K562 (cell line): ENCODE data around the gene LCA5. TPM values are rescaled to one million over a fixed set of nuclear protein-coding genes. Genes with fewer than 3 reads are reported as not detected.

Experiments
- ATAC-seq: fragments of 200-7000 bp; cut with Tn5 transposase; 3 replicates; pipeline ENCODE4 v1.9.1; 2020; ENCODE audit warnings: moderate library complexity
- BruUV-seq: library from RNA; stranded (reverse); fragments of 400-500 nt; replicated peaks from 2 replicates; lab custom pipeline; 2021; lab: Mats Ljungman, UMichigan
- CTCF ChIA-PET: fragments of 300-600 bp; formaldehyde crosslinking; extraction: SDS; loops from one replicate; lab custom pipeline; 2021; ENCODE audit warnings: low intra/inter-chr PET ratio; lab: Yijun Ruan, JAX
- POLR2A ChIA-PET: fragments of 300-600, 350-650 bp; sonication (Branson Sonifier 250); formaldehyde crosslinking; extraction: SDS; loops from one replicate; lab custom pipeline; 2021; ENCODE audit warnings: antibody characterized with exemption, inconsistent platforms; lab: Yijun Ruan, JAX
- DNase-seq, 4 experiments: peaks; one replicate each; pipeline versions ENCODE4 v3.0.0 to v3.0.0-alpha.2; 2011 to 2018; ENCODE audit warnings: low spot score in 3 of 4, mixed read lengths in 3 of 4; ENCODE audit errors: extremely low read depth in 1 of 4
- FAIRE-seq: peaks from 2 replicates; lab custom pipeline; 2011; peaks lifted over from hg19 to GRCh38; lab: Jason Lieb, UNC
- H2AFZ ChIP-seq: 2 replicates; pipeline ENCODE4 v1.6.0; 2011; ENCODE audit warnings: low read depth, low read length, control low read depth, inconsistent platforms
- H3K27ac ChIP-seq: fragments of 200-600 bp; 3 replicates; pipeline ENCODE4 v1.8.0; 2011; ENCODE audit warnings: low read depth, mild to moderate bottlenecking, control low read depth, inconsistent platforms, low read length, moderate library complexity, mixed read lengths; ENCODE audit errors: extremely low read depth
- H3K27me3 ChIP-seq, 2 experiments: fragments of 300-600 bp in 1 of 2; 2 replicates in 1 of 2; 3 replicates in 1 of 2; pipeline versions ENCODE4 v1.6.0 to v1.8.0; 2011; ENCODE audit warnings: inconsistent platforms in 2 of 2, low read length in 2 of 2, mild to moderate bottlenecking in 1 of 2, mixed read lengths in 1 of 2, moderate library complexity in 1 of 2; ENCODE audit not compliant: control insufficient read depth in 2 of 2, insufficient read depth in 2 of 2
- H3K36me3 ChIP-seq: fragments of 300-600 bp; 3 replicates; pipeline ENCODE4 v1.8.0; 2011; ENCODE audit warnings: mild to moderate bottlenecking, low read length, inconsistent platforms; ENCODE audit not compliant: control insufficient read depth, insufficient read depth
- H3K4me1 ChIP-seq, 2 experiments: fragments of 200-600 bp in 1 of 2; replicated peaks in 1 of 2; 2 replicates in 1 of 2; 3 replicates in 1 of 2; pipeline versions ENCODE4 v1.5.1 to v1.8.0; 2011; ENCODE audit warnings: inconsistent platforms in 2 of 2, low read length in 2 of 2, mild to moderate bottlenecking in 1 of 2, mixed read lengths in 1 of 2, moderate library complexity in 1 of 2; ENCODE audit not compliant: control insufficient read depth in 2 of 2, insufficient read depth in 2 of 2
- H3K4me2 ChIP-seq: 2 replicates; pipeline ENCODE4 v1.6.1; 2011; ENCODE audit warnings: low read length, control low read depth, inconsistent platforms, mixed read lengths; ENCODE audit not compliant: insufficient read depth
- H3K4me3 ChIP-seq: fragments of 200-600 bp; sonication (generic), shearing (Covaris generic); 2 replicates; pipeline ENCODE4 v1.5.1; 2016; ENCODE audit warnings: control low read depth, inconsistent platforms
- H3K79me2 ChIP-seq: fragments of 200-600 bp; 3 replicates; pipeline ENCODE4 v1.8.0; 2011; ENCODE audit warnings: low read length, inconsistent platforms; ENCODE audit not compliant: control insufficient read depth, insufficient read depth
- H3K9ac ChIP-seq, 2 experiments: 2 replicates each; pipeline versions ENCODE4 v1.6.0 to v1.6.1; 2011; ENCODE audit warnings: low read depth in 2 of 2, low read length in 2 of 2, control low read depth in 1 of 2, inconsistent platforms in 1 of 2, mild to moderate bottlenecking in 1 of 2, mixed read lengths in 1 of 2; ENCODE audit not compliant: insufficient read depth in 1 of 2
- H3K9me1 ChIP-seq: one replicate; pipeline ENCODE4 v1.6.0; 2011; ENCODE audit warnings: inconsistent platforms, mild to moderate bottlenecking, low read length, moderate library complexity; ENCODE audit not compliant: control insufficient read depth, insufficient read depth
- H3K9me3 ChIP-seq: replicated peaks from 2 replicates; pipeline ENCODE4 v1.5.1; 2011; ENCODE audit warnings: low read depth, low read length, inconsistent platforms; ENCODE audit not compliant: control insufficient read depth, insufficient read depth
- H4K20me1 ChIP-seq: replicated peaks from 2 replicates; pipeline ENCODE4 v1.6.1; 2011; ENCODE audit warnings: low read length, inconsistent platforms, mixed read lengths; ENCODE audit not compliant: control insufficient read depth, insufficient read depth
- EWSR1 ChIP-seq: fragments of 450-650 bp; IDR thresholded peaks from 2 replicates; pipeline ENCODE4 v1.6.1; 2018; ENCODE audit warnings: borderline replicate concordance, mild to moderate bottlenecking, low read depth, moderate library complexity; ENCODE audit not compliant: partially characterized antibody
- HMG20A ChIP-seq: fragments of 450-650 bp; formaldehyde crosslinking; conservative IDR thresholded peaks from 2 replicates; pipeline ENCODE4 v1.4.0; 2020; ENCODE audit warnings: mild to moderate bottlenecking, mixed read lengths
- MTA2 ChIP-seq: fragments of 450-650 bp; IDR thresholded peaks from 2 replicates; pipeline ENCODE4 v1.6.1; 2016; ENCODE audit warnings: low read depth
- POLR2A ChIP-seq: fragments of 450-650 bp; conservative IDR thresholded peaks from 2 replicates; pipeline ENCODE4 v1.6.1; 2016
- SP1 ChIP-seq: sonication (generic); formaldehyde crosslinking; IDR thresholded peaks from 2 replicates; pipeline ENCODE4 v1.8.1; 2022; ENCODE audit warnings: mild to moderate bottlenecking, missing genetic modification reagents
- ZNF224 ChIP-seq: sonication (generic); formaldehyde crosslinking; IDR thresholded peaks from 2 replicates; pipeline ENCODE4 v1.8.0; 2022; ENCODE audit warnings: mild to moderate bottlenecking, missing genetic modification reagents
- ZNF253 ChIP-seq: fragments of 250-450 bp; sonication (Bioruptor Pico); conservative IDR thresholded peaks from 2 replicates; pipeline ENCODE4 v1.6.1; 2021; ENCODE audit warnings: mild to moderate bottlenecking
- WGBS: fragments of 100-300 bp; shearing (Covaris generic); methylation state at CpG from one replicate; pipeline ENCODE4 v1.1.6; 2016; ENCODE audit warnings: low coverage, mixed read lengths; ENCODE audit not compliant: insufficient coverage; ENCODE audit errors: missing lambda C conversion rate; 5-methylcytosine and 5-hydroxymethylcytosine counted together
- in situ Hi-C: fragments of 300-500 bp; cut with MboI; formaldehyde crosslinking; loops from 4 replicates; pipeline ENCODE4 v1.15.0; 2018; ENCODE audit warnings: inconsistent platforms, mixed read lengths
- intact Hi-C: fragments of 100-400 bp; cut with micrococcal nuclease; formaldehyde crosslinking; loops from 2 replicates; pipeline ENCODE4 v1.14.2; 2022
- polyA plus RNA-seq, 8 experiments: library from polyadenylated mRNA; depleted of rRNA in 4 of 8; stranded (reverse) in 5 of 8; unstranded in 3 of 8; fragments of >200 nt; fragmentation: Nextera tagmentation in 2 of 8; fragmentation: Illumina TruSeq in 1 of 8; extraction: Ambion mirVana in 2 of 8; extraction: Trizol in 1 of 8; gene quantifications; 2 replicates each; pipeline versions ENCODE4 v1.2.1 to v1.2.3, GENCODE V29; 2011 to 2014; ENCODE audit warnings: inconsistent platforms in 1 of 8, missing spikeins in 1 of 8
- total RNA-seq, 7 experiments: library from RNA; depleted of rRNA in 6 of 7; stranded (reverse); fragments of >200 nt in 6 of 7; fragmentation: Illumina TruSeq in 2 of 7; extraction: Trizol in 2 of 7; gene quantifications; 2 replicates each; pipeline versions ENCODE4 v1.2.1 to v1.2.3, GENCODE V29; 2011 to 2021; ENCODE audit warnings: low replicate concordance in 1 of 7
- TF ChIP-seq, protein P1 (sequence below): fragments of 450-650 bp; IDR thresholded peaks from one replicate; pipeline ENCODE4 v1.6.1; 2018; ENCODE audit warnings: mild to moderate bottlenecking, moderate library complexity; ENCODE audit not compliant: partially characterized antibody
- TF ChIP-seq, protein P2 (sequence below): fragments of 450-650 bp; conservative IDR thresholded peaks from 2 replicates; pipeline ENCODE4 v1.6.1; 2016; ENCODE audit warnings: missing genetic modification characterization, low read depth, mild to moderate bottlenecking, control low read depth, missing compliant biosample characterization

Gene LCA5
- total and polyA plus RNA-seq, 9 of the 15 experiments (the other 6 are each of a cell fraction or from before 2014, with no cell fraction given) = 1.0 to 3.4 (median 1.8) TPM

DNA sequence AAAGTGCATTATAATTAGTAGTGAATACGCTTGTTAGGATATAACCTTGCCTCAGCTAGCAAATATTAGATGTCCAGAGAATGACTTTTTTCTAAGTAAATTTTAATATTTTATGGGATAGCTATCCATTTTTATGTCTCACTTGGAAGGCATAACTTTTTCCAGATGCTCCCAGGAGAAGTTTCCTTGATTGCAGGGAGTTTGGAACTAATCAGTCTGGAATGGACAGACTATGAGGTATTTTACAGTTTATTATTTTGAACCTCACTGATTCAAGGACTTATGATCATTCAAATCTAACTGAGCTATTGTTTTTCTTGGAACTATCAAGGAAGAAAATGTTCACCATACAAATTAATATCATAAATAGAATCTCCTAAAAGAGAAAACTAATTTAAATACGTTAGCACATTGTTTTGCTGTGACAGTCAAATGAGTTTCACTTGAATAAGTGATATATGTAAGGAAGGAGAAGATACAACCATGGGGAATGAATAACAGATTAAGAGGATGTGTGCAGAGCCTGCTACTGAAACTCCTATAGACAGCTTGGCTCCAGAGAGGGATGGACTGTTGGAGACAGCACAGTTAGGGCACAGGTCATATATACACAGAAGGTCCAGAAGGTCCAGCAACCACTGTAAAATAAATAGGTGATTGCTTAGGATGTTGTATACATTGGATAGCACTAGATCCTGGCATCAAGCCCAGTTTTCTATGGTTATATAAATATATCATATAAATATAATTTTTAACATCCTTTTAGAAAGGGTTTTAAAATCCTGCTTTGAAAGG, 20.6 kb upstream of the LCA5 start:
- no peak overlapping the region for H3K27ac ChIP-seq
- no peaks in the 10 kb centered on the region for H3K36me3 ChIP-seq
- no peaks in the 10 kb centered on the region for H4K20me1 ChIP-seq
- no TSS peak for BruUV-seq
- no peak overlapping the region for H2AFZ ChIP-seq
- ATAC-seq = peak; percentile 49
- ChIA-PET POLR2A (interaction anchor here (0.7 kb wide), 1 partner anchor 105 kb away, joined by 3 read pairs; no protein-coding TSS in a partner anchor), CTCF (no interaction called here)
- WGBS = 64% methylated on average over 2 of the region's 2 CpGs
- H3K4me2 ChIP-seq = no peak overlapping the region
- TF ChIP-seq HMG20A = no peak
- TF ChIP-seq ZNF253 (CRISPR knock-in tag) = no peak
- TF ChIP-seq SP1 = no peak
- TF ChIP-seq POLR2A = no peak
- TF ChIP-seq, protein P1, sequence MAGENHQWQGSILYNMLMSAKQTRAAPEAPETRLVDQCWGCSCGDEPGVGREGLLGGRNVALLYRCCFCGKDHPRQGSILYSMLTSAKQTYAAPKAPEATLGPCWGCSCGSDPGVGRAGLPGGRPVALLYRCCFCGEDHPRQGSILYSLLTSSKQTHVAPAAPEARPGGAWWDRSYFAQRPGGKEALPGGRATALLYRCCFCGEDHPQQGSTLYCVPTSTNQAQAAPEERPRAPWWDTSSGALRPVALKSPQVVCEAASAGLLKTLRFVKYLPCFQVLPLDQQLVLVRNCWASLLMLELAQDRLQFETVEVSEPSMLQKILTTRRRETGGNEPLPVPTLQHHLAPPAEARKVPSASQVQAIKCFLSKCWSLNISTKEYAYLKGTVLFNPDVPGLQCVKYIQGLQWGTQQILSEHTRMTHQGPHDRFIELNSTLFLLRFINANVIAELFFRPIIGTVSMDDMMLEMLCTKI = no peak
- no peak for TF ChIP-seq MTA2
- no peak for TF ChIP-seq EWSR1
- TF ChIP-seq, protein P2, sequence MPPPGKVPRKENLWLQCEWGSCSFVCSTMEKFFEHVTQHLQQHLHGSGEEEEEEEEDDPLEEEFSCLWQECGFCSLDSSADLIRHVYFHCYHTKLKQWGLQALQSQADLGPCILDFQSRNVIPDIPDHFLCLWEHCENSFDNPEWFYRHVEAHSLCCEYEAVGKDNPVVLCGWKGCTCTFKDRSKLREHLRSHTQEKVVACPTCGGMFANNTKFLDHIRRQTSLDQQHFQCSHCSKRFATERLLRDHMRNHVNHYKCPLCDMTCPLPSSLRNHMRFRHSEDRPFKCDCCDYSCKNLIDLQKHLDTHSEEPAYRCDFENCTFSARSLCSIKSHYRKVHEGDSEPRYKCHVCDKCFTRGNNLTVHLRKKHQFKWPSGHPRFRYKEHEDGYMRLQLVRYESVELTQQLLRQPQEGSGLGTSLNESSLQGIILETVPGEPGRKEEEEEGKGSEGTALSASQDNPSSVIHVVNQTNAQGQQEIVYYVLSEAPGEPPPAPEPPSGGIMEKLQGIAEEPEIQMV (tag) = no peak
- TF ChIP-seq ZNF224 = no peak
- H3K27me3 ChIP-seq = no peaks in the 10 kb centered on the region
- intact Hi-C loops (loop anchor here (10.0 kb wide), 1 partner anchor 153 kb away; no protein-coding TSS in a partner anchor), in situ Hi-C loops (no loop called here)
- no peaks in the 10 kb centered on the region for H3K79me2 ChIP-seq
- no peaks in the 10 kb centered on the region for H3K4me1 ChIP-seq
- H3K9me1 ChIP-seq = no peaks in the 10 kb centered on the region
- no peaks in the 10 kb centered on the region; the same call in 1 of the 2 replicates for H3K9me3 ChIP-seq
- H3K9ac ChIP-seq = no peak overlapping the region
- H3K4me3 ChIP-seq = no peak overlapping the region
- no peak for FAIRE-seq
- DNase-seq = no peak
